HG03521 (cell line): Measurements from ENCODE around the gene DDX1.
"Not testable (repeated sequence)": the region's sequence is repeated elsewhere in the genome, so short reads cannot be mapped to it uniquely, and the experiment has no call there.

Experiments
- ATAC-seq: cut with Tn5 transposase; IDR thresholded peaks from one replicate; pipeline ENCODE4 v1.9.1; 2021; ENCODE audit warnings: mild to moderate bottlenecking, moderate library complexity; ENCODE audit not compliant: unreplicated experiment

Gene DDX1

DNA sequence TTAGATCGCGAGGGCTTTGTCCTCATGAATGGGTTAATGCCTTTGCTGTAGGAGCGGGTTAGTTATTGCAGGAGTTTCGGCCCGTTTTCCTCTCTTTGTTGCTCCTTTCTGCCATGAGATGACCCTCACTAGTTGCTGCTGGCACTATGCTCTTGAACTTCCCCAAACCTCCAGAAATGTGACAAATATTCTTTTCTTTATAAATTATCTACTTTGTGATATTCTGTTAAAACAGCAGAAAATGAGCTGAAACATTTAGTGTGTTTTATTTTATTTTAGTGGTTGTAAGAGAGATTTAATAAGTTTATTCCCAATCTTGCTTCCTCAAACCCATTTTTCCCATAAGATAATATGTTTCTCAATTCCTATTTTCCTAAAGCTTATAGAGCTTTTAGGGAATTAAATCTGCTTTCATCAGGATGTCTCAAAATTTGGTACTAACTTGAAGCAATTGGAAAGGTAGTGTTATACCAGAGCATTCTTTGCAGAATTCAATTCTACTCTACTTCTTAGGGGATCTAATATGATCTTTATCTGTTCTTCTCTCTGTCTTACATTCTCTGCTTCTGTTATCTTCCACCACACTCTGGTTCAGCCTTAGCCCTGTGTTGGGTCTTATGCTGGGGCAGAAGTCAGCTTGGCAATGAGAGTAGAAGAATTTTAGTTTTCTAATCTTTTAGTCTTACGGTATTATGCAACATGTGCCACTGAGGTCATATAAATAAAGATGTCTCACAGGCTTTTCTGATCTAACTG is 23.1 kb downstream of the DDX1 start:
- ATAC-seq: no peak

- no peak for ATAC-seq
Measured at GRCh38 chr2:15615301-15615920, 23.7 kb downstream of the DDX1 start.

GRCh38 chr2:15616429-15616828 is 24.8 kb downstream of the DDX1 start:
- no peak for ATAC-seq

DNA sequence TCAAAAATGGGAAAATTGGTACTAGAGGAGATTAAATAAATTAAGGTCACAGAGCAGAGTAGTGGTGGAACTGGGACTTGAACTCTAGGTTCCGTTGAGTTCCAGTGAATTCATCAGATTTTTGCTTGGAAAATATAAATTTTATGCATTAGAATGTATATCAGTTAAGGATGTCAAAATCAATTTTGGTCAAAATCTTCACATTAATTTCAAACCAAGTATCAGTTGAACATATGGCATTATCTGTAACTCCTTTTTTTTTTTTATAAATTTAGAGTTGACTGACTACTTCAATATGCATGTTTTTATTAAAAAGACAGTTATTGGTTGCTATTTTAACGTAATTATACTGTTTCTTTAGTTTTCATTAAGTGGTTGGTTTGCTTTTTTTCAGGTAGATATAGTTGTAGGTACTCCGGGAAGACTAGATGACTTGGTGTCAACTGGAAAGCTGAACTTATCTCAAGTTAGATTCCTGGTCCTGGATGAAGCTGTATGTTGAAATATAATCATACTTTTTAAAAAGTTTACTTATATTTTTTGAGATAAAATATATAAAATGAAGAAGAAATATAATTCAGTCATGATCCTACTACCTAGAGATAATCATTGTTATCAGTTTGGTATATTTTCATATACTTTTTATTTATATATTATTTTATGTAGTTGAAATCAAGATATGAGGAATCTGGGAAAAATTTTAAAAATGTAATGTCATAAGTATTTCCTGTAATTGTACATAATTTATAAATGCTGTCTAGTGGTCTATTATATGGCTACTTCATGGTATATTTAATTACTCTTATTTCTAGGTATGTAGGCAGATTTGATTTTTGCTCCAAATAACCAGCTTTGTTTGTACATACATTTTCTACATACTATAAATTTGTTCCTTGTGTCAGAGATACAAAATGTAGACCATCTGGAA is 25.4 kb downstream of the DDX1 start:
- ATAC-seq: no peak

DNA sequence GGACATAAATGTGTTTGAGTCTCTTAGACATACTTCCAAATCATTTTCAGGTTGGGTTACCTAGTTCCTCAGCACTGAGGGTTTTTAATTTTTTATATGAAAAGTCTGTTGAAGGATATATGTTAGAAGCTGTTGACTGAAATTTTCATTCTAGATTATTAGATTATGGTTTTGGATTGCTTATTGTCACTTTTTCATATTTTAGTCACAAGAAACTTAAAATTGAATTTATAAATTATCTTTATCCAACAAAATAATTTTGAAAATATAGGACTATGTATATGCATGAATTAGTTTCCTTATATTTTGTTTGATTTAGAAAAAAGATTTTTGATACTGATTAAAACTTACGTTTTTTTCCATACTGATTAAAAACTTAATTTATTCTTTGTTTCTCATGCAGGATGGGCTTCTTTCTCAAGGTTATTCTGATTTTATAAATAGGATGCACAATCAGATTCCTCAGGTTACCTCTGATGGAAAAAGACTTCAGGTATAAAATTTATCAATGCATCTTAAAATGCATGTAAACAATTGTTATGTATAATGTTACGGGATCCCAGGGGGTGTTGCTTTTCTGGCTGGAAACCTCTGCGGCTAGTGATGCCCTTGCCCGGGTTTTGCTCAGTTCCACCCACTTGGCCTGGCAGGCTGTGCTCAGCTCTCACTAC is 26.2 kb downstream of the DDX1 start:
- no peak for ATAC-seq

DNA sequence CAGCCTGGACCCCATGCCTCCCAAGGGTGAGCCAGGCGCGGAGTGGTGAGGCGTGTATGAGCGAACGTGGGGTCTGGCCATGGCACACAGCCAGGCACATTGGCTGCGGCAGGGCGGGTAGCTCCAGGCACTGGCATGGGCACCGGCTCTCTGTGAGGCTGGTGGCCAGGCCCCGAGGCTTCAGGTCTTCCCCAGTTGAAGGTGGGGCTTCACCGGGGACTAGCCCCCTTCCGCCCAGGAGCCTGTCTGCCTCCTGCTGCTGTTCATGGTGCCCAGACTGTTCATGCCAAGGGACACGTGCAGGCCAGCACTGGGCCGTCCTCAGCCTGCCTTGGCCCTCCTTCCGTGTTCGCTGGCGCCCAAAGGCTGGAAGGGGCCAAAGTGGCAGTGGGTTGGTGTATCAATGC is 26.8 kb downstream of the DDX1 start:
- no peak for ATAC-seq

DNA sequence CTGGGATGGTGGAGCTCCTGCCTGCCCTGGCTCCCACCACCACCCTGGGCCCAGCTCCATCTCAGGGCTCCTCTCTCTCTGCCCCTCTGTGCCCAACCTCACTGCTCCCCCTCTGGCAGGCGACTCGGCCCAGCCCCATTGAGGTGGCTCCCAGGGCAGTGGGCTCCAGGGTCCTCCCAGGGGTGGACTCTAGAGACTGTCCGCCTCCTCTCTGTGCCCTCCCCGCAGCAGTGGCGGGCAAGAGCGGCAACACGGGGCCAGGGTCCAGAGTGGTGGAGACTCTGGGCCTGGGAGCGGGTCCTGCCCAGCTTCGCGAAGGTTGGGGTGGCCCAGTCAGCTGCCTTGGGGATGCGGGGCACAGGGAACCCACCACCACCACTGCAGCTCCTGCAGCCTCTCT is 27.4 kb downstream of the DDX1 start:
- ATAC-seq: no peak

- ATAC-seq: no peak
Measured at GRCh38 chr2:15619510-15619909, 27.8 kb downstream of the DDX1 start.

- no peak for ATAC-seq
Measured at GRCh38 chr2:15619938-15620337, 28.3 kb downstream of the DDX1 start.

DNA sequence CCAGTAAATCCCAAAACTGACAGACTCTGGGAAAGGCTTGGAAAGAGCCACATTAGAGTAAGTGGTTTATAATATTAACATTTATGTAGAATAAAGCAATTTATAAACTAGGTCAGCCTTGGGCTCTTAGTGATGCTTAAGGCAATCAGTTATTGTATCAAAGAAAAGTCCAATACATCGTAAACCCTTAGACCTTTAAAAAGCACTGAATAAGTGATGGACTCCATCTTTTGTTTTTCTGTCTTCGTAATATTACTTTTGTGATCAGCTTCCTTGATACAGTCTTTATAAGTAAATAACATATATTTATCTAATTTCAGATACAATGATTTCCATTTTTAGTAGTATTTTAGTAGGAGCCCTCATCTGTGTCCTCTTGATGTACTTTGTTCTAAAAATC is 28.7 kb downstream of the DDX1 start:
- ATAC-seq: no peak

DNA sequence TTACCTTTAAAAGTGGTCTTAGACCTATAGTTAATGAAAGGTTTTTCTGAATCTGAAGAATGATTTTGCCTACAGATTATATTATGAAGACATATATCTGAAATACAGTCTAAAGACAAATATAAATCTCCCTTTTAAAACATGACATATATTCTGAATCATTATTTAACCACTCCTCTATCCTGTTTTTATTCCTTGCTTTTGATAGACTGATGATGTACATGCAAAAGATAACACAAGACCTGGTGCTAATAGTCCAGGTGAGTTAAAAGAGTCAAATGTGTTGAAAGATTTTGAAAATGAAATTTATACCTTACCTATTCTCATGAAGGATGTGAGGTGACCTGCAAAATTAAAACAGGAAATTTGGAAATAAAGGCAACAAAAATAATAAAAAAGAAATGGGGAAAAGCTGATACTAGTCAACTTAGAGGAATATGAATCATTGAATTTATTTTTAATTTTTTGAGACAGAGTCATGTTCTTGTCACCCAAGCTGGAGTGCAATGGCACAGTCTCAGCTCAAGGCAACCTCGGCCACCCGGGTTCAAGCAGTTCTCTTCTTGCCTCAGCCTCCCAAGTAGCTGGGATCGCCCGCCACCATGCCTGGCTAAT is 29.3 kb downstream of the DDX1 start:
- ATAC-seq: no peak

GRCh38 chr2:15621472-15621870 is 29.8 kb downstream of the DDX1 start:
- not testable (repeated sequence) for ATAC-seq

- no peak for ATAC-seq
Measured at GRCh38 chr2:15622214-15622613, 30.5 kb downstream of the DDX1 start.

GRCh38 chr2:15622614-15623480 is 31.2 kb downstream of the DDX1 start:
- no peak for ATAC-seq

DNA sequence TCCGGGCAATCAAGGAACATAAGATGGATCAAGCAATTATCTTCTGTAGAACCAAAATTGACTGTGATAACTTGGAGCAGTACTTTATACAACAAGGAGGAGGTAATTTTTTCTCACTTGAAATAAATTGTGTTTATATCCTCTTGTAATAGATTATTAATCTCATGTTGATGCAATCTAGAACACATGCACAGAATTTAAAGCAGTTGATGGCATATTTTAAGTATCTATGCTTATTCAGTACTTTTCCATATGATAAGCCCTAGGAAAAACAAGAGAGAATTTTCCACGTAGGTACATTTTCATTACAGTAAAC is 31.8 kb downstream of the DDX1 start:
- no peak for ATAC-seq

GRCh38 chr2:15623898-15624541 is 32.4 kb downstream of the DDX1 start:
- ATAC-seq: no peak

GRCh38 chr2:15624903-15625302 is 33.2 kb downstream of the DDX1 start:
- no peak for ATAC-seq

GRCh38 chr2:15625344-15626036 is 33.8 kb downstream of the DDX1 start:
- no peak for ATAC-seq

DNA sequence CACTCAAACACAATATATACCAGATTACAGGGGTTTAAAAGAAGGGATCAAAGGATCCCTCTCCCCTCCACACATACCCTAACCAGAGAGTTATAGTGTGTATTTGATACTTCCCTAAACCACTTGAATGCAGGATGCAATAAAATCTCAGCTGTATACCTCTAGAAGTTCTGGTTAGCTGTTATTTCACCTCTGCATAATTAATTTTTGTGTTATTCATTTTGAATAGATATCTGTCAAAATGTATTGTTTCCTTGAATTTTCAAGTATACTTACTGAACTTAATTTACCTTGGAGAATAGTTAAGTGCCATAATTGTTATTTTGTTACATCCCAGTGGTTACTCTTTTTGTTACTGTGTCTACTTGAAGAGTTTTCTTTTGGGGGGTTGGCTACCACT is 34.5 kb downstream of the DDX1 start:
- ATAC-seq: no peak
